Measurements from ENCODE around the gene SLC22A1.
"Not testable (repeated sequence)": the region's sequence is repeated elsewhere in the genome, so short reads cannot be mapped to it uniquely, and the experiment has no call there.

The SLC22A1 gene

GRCh38 chr6:160121558-160121957 is at the start of gene SLC22A1:
TSS of gene SLC22A1 (plus strand) at chr6:160121815. CDS start at chr6:160121936, 121 bp downstream.
- no peak for DNase-seq (ENCODE audit: low read depth in 2 of 3, low spot score in 1 of 3)

- no peak for DNase-seq (ENCODE audit: low read depth in 2 of 3, low spot score in 1 of 3)
Measured at GRCh38 chr6:160073272-160073671, 48.3 kb upstream of the SLC22A1 start.

GRCh38 chr6:160076009-160076408 is 45.6 kb upstream of the SLC22A1 start:
- DNase-seq (ENCODE audit: low read depth in 2 of 3, low spot score in 1 of 3), result no peak

GRCh38 chr6:160077024-160077423 is 44.6 kb upstream of the SLC22A1 start:
- no peak for DNase-seq (ENCODE audit: low read depth in 2 of 3, low spot score in 1 of 3)

GRCh38 chr6:160077526-160077925 is 44.1 kb upstream of the SLC22A1 start:
- no peak for DNase-seq (ENCODE audit: low read depth in 2 of 3, low spot score in 1 of 3)

- no peak for DNase-seq (ENCODE audit: low read depth in 2 of 3, low spot score in 1 of 3)
Measured at GRCh38 chr6:160078883-160079685, 42.5 kb upstream of the SLC22A1 start.

GRCh38 chr6:160079686-160080043 is 42.0 kb upstream of the SLC22A1 start:
- no peak for DNase-seq (ENCODE audit: low read depth in 2 of 3, low spot score in 1 of 3)

- no peak for DNase-seq (ENCODE audit: low read depth in 2 of 3, low spot score in 1 of 3)
Measured at GRCh38 chr6:160080097-160080496, 41.5 kb upstream of the SLC22A1 start.

GRCh38 chr6:160081398-160081797 is 40.2 kb upstream of the SLC22A1 start:
- DNase-seq (ENCODE audit: low read depth in 2 of 3, low spot score in 1 of 3), result no peak

GRCh38 chr6:160082627-160083026 is 39.0 kb upstream of the SLC22A1 start:
- no peak for DNase-seq (ENCODE audit: low read depth in 2 of 3, low spot score in 1 of 3)

GRCh38 chr6:160084198-160084776 is 37.3 kb upstream of the SLC22A1 start:
- no peak for DNase-seq (ENCODE audit: low read depth in 2 of 3, low spot score in 1 of 3)

- no peak for DNase-seq (ENCODE audit: low read depth in 2 of 3, low spot score in 1 of 3)
Measured at GRCh38 chr6:160085226-160085625, 36.4 kb upstream of the SLC22A1 start.

GRCh38 chr6:160085713-160086505 is 35.7 kb upstream of the SLC22A1 start:
- no peak for DNase-seq (ENCODE audit: low read depth in 2 of 3, low spot score in 1 of 3)

GRCh38 chr6:160086754-160087153 is 34.9 kb upstream of the SLC22A1 start:
- no peak for DNase-seq (ENCODE audit: low read depth in 2 of 3, low spot score in 1 of 3)

- no peak for DNase-seq (ENCODE audit: low read depth in 2 of 3, low spot score in 1 of 3)
Measured at GRCh38 chr6:160088069-160088783, 33.4 kb upstream of the SLC22A1 start.

GRCh38 chr6:160088784-160089533 is 32.7 kb upstream of the SLC22A1 start:
- DNase-seq (ENCODE audit: low read depth in 2 of 3, low spot score in 1 of 3), result no peak

GRCh38 chr6:160089534-160089897 is 32.1 kb upstream of the SLC22A1 start:
- no peak for DNase-seq (ENCODE audit: low read depth in 2 of 3, low spot score in 1 of 3)

GRCh38 chr6:160090442-160091239 is 31.0 kb upstream of the SLC22A1 start:
- not testable (repeated sequence) for DNase-seq (ENCODE audit: low read depth in 2 of 3, low spot score in 1 of 3)

- not testable (repeated sequence) for DNase-seq (ENCODE audit: low read depth in 2 of 3, low spot score in 1 of 3)
Measured at GRCh38 chr6:160092176-160092575, 29.4 kb upstream of the SLC22A1 start.

GRCh38 chr6:160092602-160093001 is 29.0 kb upstream of the SLC22A1 start:
- DNase-seq (ENCODE audit: low read depth in 2 of 3, low spot score in 1 of 3), result no peak
